PC-3 (cell line): Measurements from ENCODE around the gene PLXNB2.

Experiments
- EZH2 ChIP-seq: fragments of 300-600 bp; sonication (generic); IDR thresholded peaks from one replicate; pipeline ENCODE4 v1.6.1; 2017; ENCODE audit warnings: antibody characterized with exemption, mild to moderate bottlenecking, low read length; ENCODE audit not compliant: unreplicated experiment
- TF ChIP-seq, protein P1 (sequence below): fragments of 300-600 bp; sonication (generic); conservative IDR thresholded peaks from 2 replicates; pipeline ENCODE4 v1.5.1; 2017; ENCODE audit warnings: antibody characterized with exemption, low read depth, mild to moderate bottlenecking, low read length

DNA sequence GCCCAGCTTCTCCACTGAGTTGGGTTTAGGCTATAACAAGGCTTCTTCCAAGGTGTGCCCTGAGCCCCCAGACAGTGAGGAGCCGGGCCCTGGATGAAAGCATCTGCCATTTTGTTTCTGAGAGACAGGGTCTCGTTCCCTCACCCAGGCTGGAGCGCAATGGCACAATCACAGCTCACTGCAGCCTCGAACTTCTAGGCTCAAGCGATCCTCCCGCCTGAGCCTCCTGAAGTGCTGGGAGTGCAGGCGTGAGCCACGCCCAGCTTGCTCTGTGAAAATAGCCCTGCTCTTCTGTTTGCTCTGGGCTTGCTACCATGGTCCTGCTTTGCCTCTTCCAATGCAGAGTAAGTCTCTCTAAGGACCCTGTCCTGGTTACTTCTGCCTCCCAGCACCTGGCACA lies 12.7 kb upstream of the PLXNB2 start:
- TF ChIP-seq, protein P1, sequence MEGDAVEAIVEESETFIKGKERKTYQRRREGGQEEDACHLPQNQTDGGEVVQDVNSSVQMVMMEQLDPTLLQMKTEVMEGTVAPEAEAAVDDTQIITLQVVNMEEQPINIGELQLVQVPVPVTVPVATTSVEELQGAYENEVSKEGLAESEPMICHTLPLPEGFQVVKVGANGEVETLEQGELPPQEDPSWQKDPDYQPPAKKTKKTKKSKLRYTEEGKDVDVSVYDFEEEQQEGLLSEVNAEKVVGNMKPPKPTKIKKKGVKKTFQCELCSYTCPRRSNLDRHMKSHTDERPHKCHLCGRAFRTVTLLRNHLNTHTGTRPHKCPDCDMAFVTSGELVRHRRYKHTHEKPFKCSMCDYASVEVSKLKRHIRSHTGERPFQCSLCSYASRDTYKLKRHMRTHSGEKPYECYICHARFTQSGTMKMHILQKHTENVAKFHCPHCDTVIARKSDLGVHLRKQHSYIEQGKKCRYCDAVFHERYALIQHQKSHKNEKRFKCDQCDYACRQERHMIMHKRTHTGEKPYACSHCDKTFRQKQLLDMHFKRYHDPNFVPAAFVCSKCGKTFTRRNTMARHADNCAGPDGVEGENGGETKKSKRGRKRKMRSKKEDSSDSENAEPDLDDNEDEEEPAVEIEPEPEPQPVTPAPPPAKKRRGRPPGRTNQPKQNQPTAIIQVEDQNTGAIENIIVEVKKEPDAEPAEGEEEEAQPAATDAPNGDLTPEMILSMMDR, result no peak
- TF ChIP-seq EZH2, result no peak
